ENCODE results near the gene SOD3. TPM values are rescaled to one million over a fixed set of nuclear protein-coding genes. Genes with fewer than 3 reads are reported as not detected.

The SOD3 gene
- total and polyA plus RNA-seq, 4 donors: 35.7 to 101 (median 53.9) TPM

GRCh38 chr4:24805566-24805965, 10.2 kb downstream of the SOD3 start:
- Histone ChIP-seq H3K9ac (ENCODE audit: insufficient read depth in 1 of 2, low read length in 2 of 2) (no peak overlapping the region), H3K27me3 (ENCODE audit: control insufficient read depth in 3 of 3, insufficient read depth in 3 of 3, low read length in 2 of 3) (peaks cover 0 to 10% (median 0%) of the 10 kb centered on the region in 3 donors), H3K36me3 (ENCODE audit: control insufficient read depth in 4 of 4, insufficient read depth in 4 of 4, low read length in 4 of 4) (peaks cover 0 to 8% (median 3%) of the 10 kb centered on the region in 4 donors), H3K4me1 (ENCODE audit: control insufficient read depth in 5 of 5, insufficient read depth in 5 of 5, low read length in 5 of 5) (peaks cover 0 to 35% (median 16%) of the 10 kb centered on the region in 5 donors), H3K4me3 (no peak overlapping the region), H3K9me3 (ENCODE audit: control insufficient read depth in 4 of 4, insufficient read depth in 3 of 4, low read length in 3 of 4) (no peaks in the 10 kb centered on the region), H3K27ac (ENCODE audit: low read depth in 1 of 2, low read length in 1 of 2) (no peak overlapping the region)
- ATAC-seq (ENCODE audit: insufficient read depth, low FRiP score): no peak
- TF ChIP-seq CTCF (IDR thresholded peaks at IDR 0.05; ENCODE audit: control extremely low read depth, extremely low read depth): no peak
- 44 to 68% methylated on average over 6 of the region's 6 CpGs for WGBS, 2 donors
- no peak for DNase-seq

GRCh38 chr4:24806206-24806990, 11.0 kb downstream of the SOD3 start:
- H3K27me3 ChIP-seq (ENCODE audit: control insufficient read depth in 3 of 3, insufficient read depth in 3 of 3, low read length in 2 of 3): peaks cover 0 to 3% (median 0%) of the 10 kb centered on the region in 3 donors
- no peak for TF ChIP-seq CTCF (IDR thresholded peaks at IDR 0.05; ENCODE audit: control extremely low read depth, extremely low read depth)
- H3K9ac ChIP-seq (ENCODE audit: insufficient read depth in 1 of 2, low read length in 2 of 2): no peak overlapping the region
- ATAC-seq (ENCODE audit: insufficient read depth, low FRiP score) (no peak), DNase-seq (no peak)
- 92 to 95% methylated on average over 11 of the region's 11 CpGs for WGBS, 2 donors
- H3K4me1 ChIP-seq (ENCODE audit: control insufficient read depth in 5 of 5, insufficient read depth in 5 of 5, low read length in 5 of 5): peaks cover 0 to 27% (median 9%) of the 10 kb centered on the region in 5 donors
- H3K4me3 ChIP-seq: no peak overlapping the region
- no peaks in the 10 kb centered on the region for H3K9me3 ChIP-seq (ENCODE audit: control insufficient read depth in 4 of 4, insufficient read depth in 3 of 4, low read length in 3 of 4)
- H3K27ac ChIP-seq (ENCODE audit: low read depth in 1 of 2, low read length in 1 of 2): no peak overlapping the region
- H3K36me3 ChIP-seq (ENCODE audit: control insufficient read depth in 4 of 4, insufficient read depth in 4 of 4, low read length in 4 of 4): peaks cover 0 to 8% (median 3%) of the 10 kb centered on the region in 4 donors

- H3K36me3 ChIP-seq (ENCODE audit: control insufficient read depth in 4 of 4, insufficient read depth in 4 of 4, low read length in 4 of 4): peaks cover 0 to 8% (median 5%) of the 10 kb centered on the region in 4 donors
- no peak overlapping the region for H3K27ac ChIP-seq (ENCODE audit: low read depth in 1 of 2, low read length in 1 of 2)
- H3K4me1 ChIP-seq (ENCODE audit: control insufficient read depth in 5 of 5, insufficient read depth in 5 of 5, low read length in 5 of 5): peaks cover 0 to 15% (median 5%) of the 10 kb centered on the region in 5 donors
- TF ChIP-seq CTCF (IDR thresholded peaks at IDR 0.05; ENCODE audit: control extremely low read depth, extremely low read depth): no peak
- ATAC-seq (ENCODE audit: insufficient read depth, low FRiP score) (no peak), DNase-seq (no peak)
- peaks cover 0 to 4% (median 0%) of the 10 kb centered on the region in 4 donors for H3K9me3 ChIP-seq (ENCODE audit: control insufficient read depth in 4 of 4, insufficient read depth in 3 of 4, low read length in 3 of 4)
- 75 to 78% methylated on average over 5 of the region's 5 CpGs for WGBS, 2 donors
- no peak overlapping the region for H3K4me3 ChIP-seq
- H3K9ac ChIP-seq (ENCODE audit: insufficient read depth in 1 of 2, low read length in 2 of 2): no peak overlapping the region
- H3K27me3 ChIP-seq (ENCODE audit: control insufficient read depth in 3 of 3, insufficient read depth in 3 of 3, low read length in 2 of 3): no peaks in the 10 kb centered on the region
Measured at GRCh38 chr4:24807611-24808010, 12.2 kb downstream of the SOD3 start.
